ENCODE measurements around the gene NXN.
"Not testable (repeated sequence)": the region's sequence is repeated elsewhere in the genome, so short reads cannot be mapped to it uniquely, and the experiment has no call there.

Gene NXN

GRCh38 chr17:752002-752619 lies 227.5 kb downstream of the NXN start, which contains the start of gene GEMIN4:
TSS of gene GEMIN4 (minus strand) at chr17:752264. CDS start at chr17:752142, 122 bp downstream.
- DNase-seq, result peak; percentile 54

- DNase-seq, result no peak
Observed at GRCh38 chr17:751269-752001, 228.1 kb downstream of the NXN start.

- DNase-seq, result no peak
Observed at GRCh38 chr17:750431-751037, 229.0 kb downstream of the NXN start.

GRCh38 chr17:749359-749758 lies 230.2 kb downstream of the NXN start:
- DNase-seq, result not testable (repeated sequence)

All from NCI-H1105 (cell line).